NT2/D1 (cell line): Measurements from ENCODE around the gene ADAMTS2.

Experiments used
- YY1 ChIP-seq: IDR thresholded peaks from 2 replicates; pipeline ENCODE4 v1.6.1; 2011; ENCODE audit not compliant: insufficient read length, insufficient read depth
- ZNF274 ChIP-seq: IDR thresholded peaks from 2 replicates; pipeline ENCODE4 v1.6.1; 2011; ENCODE audit warnings: mild to moderate bottlenecking, low read depth, low read length

DNA sequence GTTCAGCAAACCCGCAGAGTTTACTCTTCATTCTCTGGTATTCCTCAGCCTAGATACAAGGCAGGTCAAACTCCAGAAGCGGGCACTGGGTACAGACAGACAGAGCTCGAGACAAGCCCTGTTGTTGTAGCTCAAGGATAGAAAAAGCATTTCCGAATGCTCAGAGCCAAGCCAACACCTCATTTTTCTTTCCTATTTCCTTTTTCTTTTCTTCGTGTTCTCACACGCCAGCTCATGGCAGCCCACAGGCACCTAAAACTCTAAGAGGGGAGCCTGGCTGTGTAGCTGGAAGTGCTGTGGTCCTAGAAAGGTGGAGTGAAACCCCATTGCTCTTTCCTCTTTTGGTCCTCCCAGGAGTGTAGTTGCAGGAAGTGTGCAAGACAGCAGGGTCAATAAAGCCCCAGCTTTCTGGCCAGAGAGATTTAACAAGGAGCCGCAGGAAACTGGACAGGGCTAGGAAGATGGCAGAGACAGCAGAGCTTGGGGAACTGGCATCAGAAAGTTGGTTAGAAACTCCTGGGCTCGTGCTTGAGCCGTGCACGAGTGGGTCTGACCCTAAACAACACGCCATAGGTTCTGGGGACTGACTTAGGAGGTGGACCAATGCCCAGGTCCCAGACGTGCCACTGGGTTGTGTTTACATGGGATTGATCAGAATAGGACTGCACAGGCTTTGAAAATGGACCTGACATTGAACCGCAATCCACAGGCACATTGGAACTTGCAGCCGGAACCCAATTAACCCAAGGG is 41.6 kb downstream of the ADAMTS2 start:
- TF ChIP-seq ZNF274 (no peak), YY1 (no peak)
